ENCODE results near the gene CERCAM. TPM values are rescaled to one million over a fixed set of nuclear protein-coding genes. Genes with fewer than 3 reads are reported as not detected.

CERCAM gene
- total RNA-seq, 6 donors from 2014 or later, result 9.2 to 47.1 (median 15.4) TPM

- TF ChIP-seq EP300 (IDR thresholded peaks at IDR 0.05) (no peak), POLR2A (IDR thresholded peaks at IDR 0.05) (no peak), POLR2AphosphoS5 (IDR thresholded peaks at IDR 0.05) (no peak)
- TF ChIP-seq, protein P1, sequence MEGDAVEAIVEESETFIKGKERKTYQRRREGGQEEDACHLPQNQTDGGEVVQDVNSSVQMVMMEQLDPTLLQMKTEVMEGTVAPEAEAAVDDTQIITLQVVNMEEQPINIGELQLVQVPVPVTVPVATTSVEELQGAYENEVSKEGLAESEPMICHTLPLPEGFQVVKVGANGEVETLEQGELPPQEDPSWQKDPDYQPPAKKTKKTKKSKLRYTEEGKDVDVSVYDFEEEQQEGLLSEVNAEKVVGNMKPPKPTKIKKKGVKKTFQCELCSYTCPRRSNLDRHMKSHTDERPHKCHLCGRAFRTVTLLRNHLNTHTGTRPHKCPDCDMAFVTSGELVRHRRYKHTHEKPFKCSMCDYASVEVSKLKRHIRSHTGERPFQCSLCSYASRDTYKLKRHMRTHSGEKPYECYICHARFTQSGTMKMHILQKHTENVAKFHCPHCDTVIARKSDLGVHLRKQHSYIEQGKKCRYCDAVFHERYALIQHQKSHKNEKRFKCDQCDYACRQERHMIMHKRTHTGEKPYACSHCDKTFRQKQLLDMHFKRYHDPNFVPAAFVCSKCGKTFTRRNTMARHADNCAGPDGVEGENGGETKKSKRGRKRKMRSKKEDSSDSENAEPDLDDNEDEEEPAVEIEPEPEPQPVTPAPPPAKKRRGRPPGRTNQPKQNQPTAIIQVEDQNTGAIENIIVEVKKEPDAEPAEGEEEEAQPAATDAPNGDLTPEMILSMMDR (IDR thresholded peaks at IDR 0.05), result no peak
- WGBS, 2 donors, result 92 to 96% methylated on average over 5 to 9 of the region's 9 CpGs
- Histone ChIP-seq H3K27ac (no peak overlapping the region), H3K27me3 (no peaks in the 10 kb centered on the region), H3K9me3 (no peaks in the 10 kb centered on the region), H3K4me3 (no peak overlapping the region), H3K36me3 (peaks cover 3 to 30% (median 10%) of the 10 kb centered on the region in 4 donors), H3K4me1 (peaks cover 17 to 24% (median 19%) of the 10 kb centered on the region in 4 donors)
- ATAC-seq (ENCODE audit: low FRiP score in 2 of 2) (no peak), DNase-seq (no peak)
Measured at GRCh38 chr9:128374221-128374675, 46.4 kb upstream of the CERCAM start.

DNA sequence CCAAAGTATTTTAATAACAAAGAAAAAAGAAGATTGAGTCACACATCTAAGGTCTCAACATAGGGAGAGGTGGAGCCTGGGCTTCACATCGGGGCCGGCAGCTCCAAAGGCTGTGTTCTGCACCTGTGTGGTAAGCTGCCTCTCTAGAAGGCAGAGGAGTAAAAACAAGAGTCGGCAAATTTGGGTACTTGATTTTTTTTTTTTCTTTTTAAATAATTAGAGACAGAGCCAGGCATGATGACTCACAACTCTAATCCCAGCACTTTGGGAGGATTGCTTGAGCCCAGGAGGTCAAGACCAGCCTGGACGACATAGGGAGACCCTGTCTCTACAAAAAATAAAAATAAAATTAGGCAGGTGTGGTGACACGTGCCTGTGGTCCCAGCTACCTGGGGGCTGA is 44.8 kb upstream of the CERCAM start:
- no peak for ATAC-seq (ENCODE audit: low FRiP score in 2 of 2)
- no peak for TF ChIP-seq POLR2A (IDR thresholded peaks at IDR 0.05)
- TF ChIP-seq EP300 (IDR thresholded peaks at IDR 0.05), result no peak
- TF ChIP-seq, protein P1 (IDR thresholded peaks at IDR 0.05), result no peak
- no peak for TF ChIP-seq POLR2AphosphoS5 (IDR thresholded peaks at IDR 0.05)
- H3K36me3 ChIP-seq, result peaks cover 3 to 46% (median 19%) of the 10 kb centered on the region in 4 donors
- no peak for DNase-seq
- no peak overlapping the region for H3K4me3 ChIP-seq
- H3K4me1 ChIP-seq, result peaks cover 12 to 14% (median 13%) of the 10 kb centered on the region in 4 donors
- H3K27me3 ChIP-seq, result no peaks in the 10 kb centered on the region
- no peaks in the 10 kb centered on the region for H3K9me3 ChIP-seq
- H3K27ac ChIP-seq, result no peak overlapping the region
- WGBS, 2 donors, result 85 to 86% methylated on average over 5 of the region's 5 CpGs

DNA sequence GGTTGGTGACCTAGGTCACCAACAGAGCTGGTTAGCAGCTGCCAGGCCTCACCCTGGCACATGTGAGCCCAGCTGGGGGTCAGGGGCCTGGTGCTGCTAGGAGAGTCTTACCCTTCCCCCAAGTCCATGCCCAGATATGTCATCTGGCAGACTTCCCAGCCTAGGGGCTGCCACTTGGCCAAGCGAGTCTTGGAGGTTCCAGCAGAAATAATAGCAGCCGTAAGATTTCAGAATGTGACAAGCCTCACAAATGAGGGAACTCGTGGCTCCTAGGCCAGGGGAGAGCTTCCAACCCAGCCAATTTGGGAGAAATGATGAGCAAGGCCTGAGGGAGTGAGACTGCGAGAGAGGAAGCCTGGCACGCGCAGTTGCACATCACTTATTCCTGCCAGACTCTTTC is 38.4 kb upstream of the CERCAM start:
- no peak for TF ChIP-seq POLR2AphosphoS5 (IDR thresholded peaks at IDR 0.05)
- TF ChIP-seq EP300 (IDR thresholded peaks at IDR 0.05), result no peak
- TF ChIP-seq POLR2A (IDR thresholded peaks at IDR 0.05), result no peak
- TF ChIP-seq, protein P1 (IDR thresholded peaks at IDR 0.05), result no peak
- Histone ChIP-seq H3K27me3 (no peaks in the 10 kb centered on the region), H3K36me3 (peaks cover 3 to 83% (median 43%) of the 10 kb centered on the region in 4 donors), H3K27ac (no peak overlapping the region), H3K4me3 (no peak overlapping the region), H3K4me1 (peaks cover 0 to 4% (median 0%) of the 10 kb centered on the region in 4 donors), H3K9me3 (no peaks in the 10 kb centered on the region)
- ATAC-seq (ENCODE audit: low FRiP score in 2 of 2), result no peak
- DNase-seq, result no peak
- 80 to 83% methylated on average over 6 of the region's 6 CpGs for WGBS, 2 donors

DNA sequence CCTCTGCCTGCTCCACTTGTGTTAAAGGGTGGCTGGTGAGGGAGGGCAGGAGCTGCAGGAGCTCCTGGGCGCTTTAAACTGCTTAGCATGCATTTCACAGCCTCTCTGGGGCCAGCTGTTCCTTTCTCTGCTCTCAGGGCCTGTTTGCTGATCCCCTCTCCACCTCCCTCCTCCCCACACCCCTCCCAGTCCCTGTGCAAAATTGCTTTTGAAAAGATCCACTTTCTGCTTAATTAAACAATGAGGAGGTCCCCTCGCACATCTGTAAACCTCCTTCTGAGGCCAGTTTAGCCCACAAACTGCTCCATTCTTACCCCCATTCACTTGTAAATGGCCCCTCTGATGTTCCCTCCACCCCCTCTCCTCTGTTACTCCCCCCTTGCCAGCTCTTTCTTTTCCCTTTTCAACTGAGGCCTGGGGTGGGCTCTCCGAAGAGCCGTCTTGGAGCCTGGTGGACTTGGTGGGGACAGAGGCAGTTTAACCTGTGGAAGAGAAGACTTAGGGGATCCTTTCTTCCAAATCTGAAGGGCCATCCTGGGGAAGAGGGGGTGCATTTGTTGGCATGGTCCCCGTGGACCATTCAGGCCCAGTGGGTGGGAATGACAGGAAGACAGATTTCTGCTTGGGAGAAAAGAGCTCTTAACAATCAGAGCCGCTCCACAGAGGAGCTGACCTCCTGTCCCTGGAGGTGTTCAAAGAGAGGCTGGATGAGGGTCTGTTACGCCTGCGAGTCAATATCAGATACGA is 37.5 kb upstream of the CERCAM start:
- ATAC-seq (ENCODE audit: low FRiP score in 2 of 2), result no peak
- H3K27me3 ChIP-seq, result no peaks in the 10 kb centered on the region
- peaks cover 0 to 4% (median 0%) of the 10 kb centered on the region in 4 donors for H3K4me1 ChIP-seq
- H3K4me3 ChIP-seq, result no peak overlapping the region
- no peak for DNase-seq
- H3K9me3 ChIP-seq, result no peaks in the 10 kb centered on the region
- H3K36me3 ChIP-seq, result peaks cover 5 to 84% (median 47%) of the 10 kb centered on the region in 4 donors
- TF ChIP-seq, protein P1 (IDR thresholded peaks at IDR 0.05), result no peak
- TF ChIP-seq POLR2AphosphoS5 (IDR thresholded peaks at IDR 0.05) (no peak), POLR2A (IDR thresholded peaks at IDR 0.05) (no peak), EP300 (IDR thresholded peaks at IDR 0.05) (no peak)
- H3K27ac ChIP-seq, result no peak overlapping the region
- WGBS, 2 donors, result 79% methylated on average over 9 of the region's 9 CpGs
